KMS-11 (cell line): Measurements from ENCODE around the gene INPP5K.

Source experiments
- H2AFZ ChIP-seq: fragments of 200-600 bp; sonication (generic); 2 replicates; pipeline ENCODE4 v1.6.1; 2016; ENCODE audit warnings: antibody characterized with exemption, mixed run types, low read depth
- H3K27ac ChIP-seq: fragments of 200-600 bp; sonication (generic); 2 replicates; pipeline ENCODE4 v1.6.1; 2016; ENCODE audit warnings: mild to moderate bottlenecking, mixed run types
- H3K27me3 ChIP-seq: fragments of 200-600 bp; sonication (generic); 2 replicates; pipeline ENCODE4 v1.6.1; 2017; ENCODE audit warnings: mild to moderate bottlenecking, low read depth, mixed run types, moderate library complexity; ENCODE audit not compliant: insufficient read depth
- H3K36me3 ChIP-seq: fragments of 200-600 bp; sonication (generic); 2 replicates; pipeline ENCODE4 v1.6.1; 2017; ENCODE audit warnings: mild to moderate bottlenecking, mixed run types; ENCODE audit not compliant: insufficient read depth
- H3K4me1 ChIP-seq: fragments of 200-600 bp; sonication (generic); 2 replicates; pipeline ENCODE4 v1.6.1; 2016; ENCODE audit warnings: mild to moderate bottlenecking, low read depth, mixed run types; ENCODE audit not compliant: poor library complexity, severe bottlenecking
- H3K4me2 ChIP-seq: fragments of 200-600 bp; sonication (generic); 2 replicates; pipeline ENCODE4 v1.7.0; 2016; ENCODE audit warnings: mild to moderate bottlenecking, mixed run types
- H3K4me3 ChIP-seq: fragments of 200-600 bp; sonication (generic); IDR thresholded peaks from 2 replicates; pipeline ENCODE4 v1.6.1; 2017; ENCODE audit warnings: low read depth, low read length, mixed read lengths; ENCODE audit not compliant: insufficient read depth
- H3K79me2 ChIP-seq: fragments of 200-600 bp; sonication (generic); 2 replicates; pipeline ENCODE4 v1.6.1; 2016; ENCODE audit warnings: low read depth, mixed run types; ENCODE audit not compliant: insufficient read depth
- H3K9ac ChIP-seq: fragments of 200-600 bp; sonication (generic); 2 replicates; pipeline ENCODE4 v1.6.1; 2016; ENCODE audit warnings: mild to moderate bottlenecking, mixed run types
- H4K20me1 ChIP-seq: fragments of 200-600 bp; sonication (generic); 2 replicates; pipeline ENCODE4 v1.6.1; 2016; ENCODE audit warnings: mild to moderate bottlenecking, mixed run types; ENCODE audit not compliant: insufficient read depth
- CTCF ChIP-seq: fragments of 200-600 bp; sonication (generic); conservative IDR thresholded peaks from 2 replicates; pipeline ENCODE4 v1.6.1; 2017; ENCODE audit warnings: low read depth, mild to moderate bottlenecking, antibody characterized with exemption, low read length, moderate library complexity, mixed read lengths

The INPP5K gene

GRCh38 chr17:1482680-1483079 lies 33.7 kb downstream of the INPP5K start:
- Histone ChIP-seq H4K20me1 (no peaks in the 10 kb centered on the region), H2AFZ (no peak overlapping the region), H3K27me3 (no peaks in the 10 kb centered on the region), H3K36me3 (no peaks in the 10 kb centered on the region), H3K4me3 (no peak overlapping the region), H3K27ac (no peak overlapping the region), H3K9ac (no peak overlapping the region), H3K79me2 (no peaks in the 10 kb centered on the region), H3K4me2 (no peak overlapping the region), H3K4me1 (peaks cover 17% of the 10 kb centered on the region)
- no peak for TF ChIP-seq CTCF

GRCh38 chr17:1481736-1482135 lies 34.7 kb downstream of the INPP5K start:
- Histone ChIP-seq H3K79me2 (no peaks in the 10 kb centered on the region), H3K4me2 (no peak overlapping the region), H3K9ac (no peak overlapping the region), H3K27ac (no peak overlapping the region), H3K27me3 (no peaks in the 10 kb centered on the region), H2AFZ (no peak overlapping the region), H3K4me1 (peaks cover 7% of the 10 kb centered on the region), H3K4me3 (no peak overlapping the region), H3K36me3 (no peaks in the 10 kb centered on the region), H4K20me1 (no peaks in the 10 kb centered on the region)
- TF ChIP-seq CTCF = no peak

- H3K27ac ChIP-seq = no peak overlapping the region
- TF ChIP-seq CTCF = no peak
- no peak overlapping the region for H3K4me2 ChIP-seq
- H3K36me3 ChIP-seq = no peaks in the 10 kb centered on the region
- no peak overlapping the region for H3K4me3 ChIP-seq
- no peak overlapping the region for H2AFZ ChIP-seq
- no peaks in the 10 kb centered on the region for H4K20me1 ChIP-seq
- H3K27me3 ChIP-seq = no peaks in the 10 kb centered on the region
- peaks cover 3% of the 10 kb centered on the region for H3K4me1 ChIP-seq
- H3K9ac ChIP-seq = no peak overlapping the region
- H3K79me2 ChIP-seq = no peaks in the 10 kb centered on the region
Measured at GRCh38 chr17:1480747-1481465, 35.5 kb downstream of the INPP5K start.

GRCh38 chr17:1478418-1478817 lies 38.0 kb downstream of the INPP5K start:
- Histone ChIP-seq H3K79me2 (no peaks in the 10 kb centered on the region), H3K4me2 (no peak overlapping the region), H3K36me3 (no peaks in the 10 kb centered on the region), H3K27me3 (no peaks in the 10 kb centered on the region), H4K20me1 (no peaks in the 10 kb centered on the region), H3K4me1 (no peaks in the 10 kb centered on the region), H3K4me3 (no peak overlapping the region), H2AFZ (no peak overlapping the region), H3K27ac (no peak overlapping the region), H3K9ac (no peak overlapping the region)
- TF ChIP-seq CTCF = no peak
